Parathyroid adenoma (tissue), 2 donors: ENCODE data around the gene PSMB3.

Source experiments
- H2AFZ ChIP-seq: fragments of 300-600 bp; sonication (generic); one replicate; pipeline ENCODE4 v1.7.0; 2017; ENCODE audit warnings: antibody characterized with exemption, mild to moderate bottlenecking
- H3K27ac ChIP-seq: fragments of 300-600 bp; sonication (generic); one replicate; pipeline ENCODE4 v1.7.0; 2017
- H3K27me3 ChIP-seq: fragments of 300-600 bp; sonication (generic); one replicate; pipeline ENCODE4 v1.7.0; 2017; ENCODE audit warnings: low read length; ENCODE audit not compliant: control insufficient read depth, insufficient read depth
- H3K36me3 ChIP-seq: fragments of 300-600 bp; sonication (generic); one replicate; pipeline ENCODE4 v1.7.0; 2017; ENCODE audit warnings: low read length; ENCODE audit not compliant: control insufficient read depth, insufficient read depth
- H3K4me1 ChIP-seq: fragments of 300-600 bp; sonication (generic); one replicate; pipeline ENCODE4 v1.7.0; 2017; ENCODE audit warnings: control low read depth
- H3K4me2 ChIP-seq: fragments of 300-600 bp; sonication (generic); one replicate; pipeline ENCODE4 v1.7.0; 2017; ENCODE audit warnings: low read length
- H3K4me3 ChIP-seq: fragments of 300-600 bp; sonication (generic); one replicate; pipeline ENCODE4 v1.7.0; 2017; ENCODE audit warnings: low read depth, low read length
- H3K79me2 ChIP-seq: fragments of 300-600 bp; sonication (generic); one replicate; pipeline ENCODE4 v1.7.0; 2017; ENCODE audit warnings: control low read depth
- H3K9ac ChIP-seq: fragments of 300-600 bp; sonication (generic); one replicate; pipeline ENCODE4 v1.7.0; 2017; ENCODE audit warnings: mild to moderate bottlenecking
- H3K9me3 ChIP-seq: fragments of 300-600 bp; sonication (generic); one replicate; pipeline ENCODE4 v1.7.0; 2017; ENCODE audit warnings: low read length; ENCODE audit not compliant: control insufficient read depth
- CTCF ChIP-seq: fragments of 300-600 bp; sonication (generic); IDR thresholded peaks from one replicate; pipeline ENCODE4 v1.7.0; 2017; ENCODE audit warnings: antibody characterized with exemption, mild to moderate bottlenecking
- donor health status: primary hyperparathyroidism.

Gene PSMB3

DNA sequence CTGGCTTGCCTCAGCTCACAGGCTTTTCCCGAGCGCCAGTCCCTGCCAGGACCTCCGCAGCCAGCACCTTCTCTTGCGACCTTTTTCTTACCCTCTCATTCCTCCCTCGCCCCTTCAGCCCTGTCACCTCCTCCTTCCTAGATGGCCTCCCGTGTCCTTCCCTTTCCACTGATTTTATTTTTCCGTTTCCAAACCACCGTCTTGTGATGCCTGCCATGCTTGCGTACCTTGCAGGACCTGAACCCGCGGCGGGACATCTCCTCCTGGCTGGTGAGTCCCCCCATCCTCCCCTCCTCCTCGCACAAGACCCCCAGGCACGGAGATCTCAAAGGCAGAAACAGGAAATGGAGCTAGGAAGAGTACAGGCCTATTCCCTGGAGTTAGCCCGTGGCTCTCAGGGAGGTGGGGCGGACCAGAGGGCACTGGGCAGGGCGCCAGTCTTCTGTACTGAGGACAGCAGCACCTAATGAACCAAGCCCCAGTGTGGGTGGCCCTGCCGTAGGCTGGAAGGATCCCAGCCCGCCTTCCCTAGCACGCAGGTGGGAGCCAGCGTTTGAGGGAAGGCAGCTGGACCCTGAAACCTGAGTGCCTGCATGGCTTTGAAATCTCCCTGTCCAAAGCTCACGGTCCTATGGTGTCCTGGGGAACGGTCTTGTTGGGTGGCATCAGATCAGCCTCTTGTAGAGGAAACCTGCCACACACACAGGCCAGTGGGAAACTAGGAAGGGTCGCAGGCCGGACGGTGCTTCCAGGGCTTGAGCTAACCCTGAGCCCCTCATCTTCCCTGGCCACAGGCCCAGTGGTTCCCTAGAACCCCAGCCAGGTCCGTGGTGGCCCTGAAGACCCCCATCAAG, 21.8 kb upstream of the PSMB3 start:
- no peaks in the 10 kb centered on the region for H3K27me3 ChIP-seq
- peaks cover 19% of the 10 kb centered on the region for H3K4me1 ChIP-seq
- H3K9ac ChIP-seq: peak overlapping the region; percentile 61
- H3K9me3 ChIP-seq: no peaks in the 10 kb centered on the region
- no peak for TF ChIP-seq CTCF
- H3K4me2 ChIP-seq: peak overlapping the region; percentile 97
- no peaks in the 10 kb centered on the region for H3K79me2 ChIP-seq
- H3K36me3 ChIP-seq: no peaks in the 10 kb centered on the region
- peak overlapping the region; percentile 95 for H2AFZ ChIP-seq
- peak overlapping the region; percentile 73 for H3K4me3 ChIP-seq
- H3K27ac ChIP-seq: peak overlapping the region; percentile 90

DNA sequence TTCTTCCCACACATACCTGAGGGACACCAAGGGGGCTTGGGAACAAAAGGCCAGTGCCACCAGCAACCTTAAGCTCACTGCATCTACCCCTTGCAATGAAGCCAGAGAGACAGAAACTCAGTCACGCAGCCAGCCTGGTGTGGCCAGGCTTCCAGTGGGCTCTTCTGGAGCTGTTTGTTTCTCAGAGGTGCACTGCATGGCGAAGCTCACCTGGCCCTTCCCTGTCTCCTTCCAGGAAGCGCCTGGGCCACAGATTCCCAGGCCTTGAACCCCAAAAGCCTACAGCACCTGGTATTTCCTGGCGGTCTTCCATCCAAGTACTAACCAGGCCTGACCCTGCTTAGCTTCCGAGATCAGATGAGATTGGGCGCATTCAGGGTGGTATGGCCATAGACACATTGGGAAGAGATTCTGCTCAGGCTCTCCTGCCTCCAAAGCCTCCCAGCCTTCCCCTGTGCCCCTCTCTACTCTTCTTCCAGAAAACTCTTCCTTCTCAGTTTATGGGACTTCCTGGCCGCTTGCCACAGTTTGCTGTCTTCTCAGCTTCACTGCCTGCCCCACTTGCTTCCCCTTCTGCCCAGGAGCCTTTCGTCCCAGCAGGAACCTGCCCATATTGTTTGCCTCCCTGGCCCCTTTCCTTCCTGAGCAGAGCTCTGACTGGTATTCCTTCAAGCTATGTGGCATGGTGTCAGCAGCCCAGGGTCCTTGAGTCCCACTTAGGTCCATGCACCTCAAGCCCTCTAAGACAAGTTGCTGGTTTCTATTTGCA, 20.8 kb upstream of the PSMB3 start:
- no peaks in the 10 kb centered on the region for H3K36me3 ChIP-seq
- H3K27me3 ChIP-seq: no peaks in the 10 kb centered on the region
- H3K4me3 ChIP-seq: peak overlapping the region; percentile 73
- H3K79me2 ChIP-seq: no peaks in the 10 kb centered on the region
- H3K9ac ChIP-seq: no peak overlapping the region
- peak overlapping the region; percentile 90 for H3K27ac ChIP-seq
- peak overlapping the region; percentile 97 for H3K4me2 ChIP-seq
- no peaks in the 10 kb centered on the region for H3K9me3 ChIP-seq
- TF ChIP-seq CTCF: no peak
- H3K4me1 ChIP-seq: peaks cover 19% of the 10 kb centered on the region
- H2AFZ ChIP-seq: no peak overlapping the region

GRCh38 chr17:38732376-38733281, 19.9 kb upstream of the PSMB3 start:
- Histone ChIP-seq H3K9ac (no peak overlapping the region), H3K4me1 (peaks cover 19% of the 10 kb centered on the region), H3K4me3 (no peak overlapping the region), H3K79me2 (no peaks in the 10 kb centered on the region), H3K36me3 (no peaks in the 10 kb centered on the region), H3K9me3 (no peaks in the 10 kb centered on the region), H3K27ac (no peak overlapping the region), H3K27me3 (no peaks in the 10 kb centered on the region), H3K4me2 (no peak overlapping the region), H2AFZ (no peak overlapping the region)
- no peak for TF ChIP-seq CTCF

DNA sequence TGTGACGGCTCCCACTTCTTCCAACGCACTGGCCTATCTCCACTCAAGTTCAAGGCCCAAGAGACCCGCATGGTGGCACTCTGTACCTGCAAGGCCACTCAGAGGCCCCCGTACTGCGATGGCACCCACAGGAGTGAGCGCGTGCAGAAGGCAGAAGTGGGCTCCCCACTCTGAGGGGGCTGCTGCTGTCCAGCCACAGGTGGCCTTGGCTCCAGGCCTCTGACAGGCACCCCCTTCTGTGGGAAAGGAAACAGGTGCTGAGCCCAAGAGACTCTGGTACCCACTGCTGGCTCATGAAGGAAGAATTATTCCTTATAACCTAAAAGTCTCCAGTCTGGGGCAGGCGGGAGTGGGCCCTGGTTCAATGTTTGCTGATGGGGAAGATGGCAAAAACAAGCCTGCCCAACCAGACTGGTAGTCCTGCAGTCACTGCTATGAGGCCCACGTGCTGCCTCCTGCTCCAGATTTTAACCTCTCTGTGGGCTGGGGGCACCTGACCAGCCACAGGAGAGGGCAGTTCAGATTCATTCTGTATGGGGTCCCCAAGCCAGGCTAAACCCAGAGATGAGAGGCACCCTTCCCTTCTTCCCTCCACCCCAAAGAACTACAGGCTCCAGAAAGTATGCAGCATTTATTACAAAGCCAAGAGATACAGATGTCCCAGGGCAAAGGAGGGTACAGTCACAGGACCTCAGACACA, 19.1 kb upstream of the PSMB3 start:
- TF ChIP-seq CTCF: no peak
- peaks cover 19% of the 10 kb centered on the region for H3K4me1 ChIP-seq
- no peak overlapping the region for H3K4me3 ChIP-seq
- no peaks in the 10 kb centered on the region for H3K9me3 ChIP-seq
- no peak overlapping the region for H3K27ac ChIP-seq
- H3K79me2 ChIP-seq: no peaks in the 10 kb centered on the region
- no peaks in the 10 kb centered on the region for H3K27me3 ChIP-seq
- no peaks in the 10 kb centered on the region for H3K36me3 ChIP-seq
- no peak overlapping the region for H2AFZ ChIP-seq
- no peak overlapping the region for H3K9ac ChIP-seq
- H3K4me2 ChIP-seq: no peak overlapping the region
